ENCODE measurements around the gene HCFC1R1.
A peak's percentile ranks its signal among the peaks of the same experiment; 100 is the strongest.

The HCFC1R1 gene

DNA sequence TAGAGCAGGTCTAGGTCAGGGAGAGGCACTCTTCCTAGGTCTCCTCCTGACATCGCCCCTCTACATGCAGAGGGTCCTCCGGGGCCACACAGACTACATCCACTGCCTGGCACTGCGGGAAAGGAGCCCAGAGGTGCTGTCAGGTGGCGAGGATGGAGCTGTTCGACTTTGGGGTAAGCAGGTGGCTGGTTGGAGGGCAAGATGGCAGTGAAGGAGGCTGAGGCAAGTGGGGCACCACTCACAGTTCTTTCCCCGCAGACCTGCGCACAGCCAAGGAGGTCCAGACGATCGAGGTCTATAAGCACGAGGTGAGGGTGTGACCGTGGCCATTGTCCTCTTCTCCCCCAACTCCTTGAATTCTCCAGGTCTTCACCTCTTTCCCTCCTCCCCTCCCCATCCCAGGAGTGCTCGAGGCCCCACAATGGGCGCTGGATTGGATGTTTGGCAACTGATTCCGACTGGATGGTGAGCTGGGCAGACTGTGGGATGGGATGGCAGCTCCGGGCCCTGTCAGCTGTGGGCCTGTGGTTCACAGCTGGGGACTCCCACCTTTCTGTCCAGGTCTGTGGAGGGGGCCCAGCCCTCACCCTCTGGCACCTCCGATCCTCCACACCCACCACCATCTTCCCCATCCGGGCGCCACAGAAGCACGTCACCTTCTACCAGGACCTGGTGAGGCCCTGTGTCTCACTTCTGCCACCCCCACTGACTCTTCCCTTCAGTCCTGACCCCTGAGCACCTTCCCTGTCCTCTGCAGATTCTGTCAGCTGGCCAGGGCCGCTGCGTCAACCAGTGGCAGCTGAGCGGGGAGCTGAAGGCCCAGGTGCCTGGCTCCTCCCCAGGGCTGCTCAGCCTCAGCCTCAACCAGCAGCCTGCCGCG, 3.1 kb upstream of the HCFC1R1 start:
- TF ChIP-seq CTCF (conservative IDR thresholded peaks at IDR 0.05) = no peak

GRCh38 chr16:3026003-3026378, 2.2 kb upstream of the HCFC1R1 start:
- no peak overlapping the region for H3K27ac ChIP-seq
- TF ChIP-seq CTCF (conservative IDR thresholded peaks at IDR 0.05) = no peak

More for the DNA sequence above, 3.1 kb upstream of the HCFC1R1 start:
- H3K27ac ChIP-seq = no peak overlapping the region

DNA sequence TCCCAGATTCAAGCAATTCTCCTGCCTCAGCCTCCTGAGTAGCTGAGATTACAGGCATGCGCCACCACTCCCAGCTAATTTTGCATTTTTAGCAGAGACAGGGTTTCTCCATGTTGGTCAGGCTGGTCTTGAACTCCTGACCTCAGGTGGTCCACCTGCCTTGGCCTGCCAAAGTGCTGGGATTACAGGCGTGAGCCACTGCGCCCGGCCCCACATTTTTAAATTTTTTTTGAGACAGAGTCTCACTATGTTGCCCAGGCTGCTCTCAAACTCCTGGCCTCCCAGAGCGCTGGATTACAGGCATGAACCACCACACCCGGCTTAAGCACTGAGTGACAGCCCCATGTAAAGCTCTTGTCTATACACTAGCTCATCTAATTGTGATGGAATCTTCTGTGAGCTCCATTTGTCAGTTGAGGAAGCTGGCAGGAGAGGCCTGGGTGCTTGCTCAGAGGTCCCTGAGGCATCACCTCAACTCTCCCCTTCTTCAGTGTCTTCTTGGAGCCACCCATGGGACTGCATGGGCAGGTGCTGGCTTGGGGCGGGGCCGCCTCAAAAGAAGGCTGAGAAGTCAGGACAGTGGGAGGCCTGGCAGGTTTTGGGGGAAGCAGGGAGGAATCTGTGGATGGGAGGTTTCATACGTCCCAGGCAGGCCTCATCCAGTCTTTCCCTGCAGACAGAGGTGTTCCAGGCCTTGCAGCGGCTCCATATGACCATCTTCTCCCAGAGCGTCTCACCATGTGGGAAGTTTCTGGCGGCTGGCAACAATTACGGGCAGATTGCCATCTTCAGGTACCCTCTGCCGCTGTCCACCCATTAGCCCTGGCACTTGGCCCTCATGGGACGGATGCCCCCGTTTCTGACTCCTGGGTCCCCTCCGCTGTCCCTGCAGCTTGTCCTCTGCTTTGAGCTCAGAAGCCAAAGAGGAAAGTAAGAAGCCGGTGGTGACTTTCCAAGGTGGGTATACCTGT, 1.6 kb upstream of the HCFC1R1 start:
- TF ChIP-seq CTCF (conservative IDR thresholded peaks at IDR 0.05) = no peak
- no peak overlapping the region for H3K27ac ChIP-seq

- no peak for TF ChIP-seq CTCF (conservative IDR thresholded peaks at IDR 0.05)
- H3K27ac ChIP-seq = peak overlapping the region; percentile 79
Observed at GRCh38 chr16:3023415-3023668, 400 bp downstream of the HCFC1R1 start.

DNA sequence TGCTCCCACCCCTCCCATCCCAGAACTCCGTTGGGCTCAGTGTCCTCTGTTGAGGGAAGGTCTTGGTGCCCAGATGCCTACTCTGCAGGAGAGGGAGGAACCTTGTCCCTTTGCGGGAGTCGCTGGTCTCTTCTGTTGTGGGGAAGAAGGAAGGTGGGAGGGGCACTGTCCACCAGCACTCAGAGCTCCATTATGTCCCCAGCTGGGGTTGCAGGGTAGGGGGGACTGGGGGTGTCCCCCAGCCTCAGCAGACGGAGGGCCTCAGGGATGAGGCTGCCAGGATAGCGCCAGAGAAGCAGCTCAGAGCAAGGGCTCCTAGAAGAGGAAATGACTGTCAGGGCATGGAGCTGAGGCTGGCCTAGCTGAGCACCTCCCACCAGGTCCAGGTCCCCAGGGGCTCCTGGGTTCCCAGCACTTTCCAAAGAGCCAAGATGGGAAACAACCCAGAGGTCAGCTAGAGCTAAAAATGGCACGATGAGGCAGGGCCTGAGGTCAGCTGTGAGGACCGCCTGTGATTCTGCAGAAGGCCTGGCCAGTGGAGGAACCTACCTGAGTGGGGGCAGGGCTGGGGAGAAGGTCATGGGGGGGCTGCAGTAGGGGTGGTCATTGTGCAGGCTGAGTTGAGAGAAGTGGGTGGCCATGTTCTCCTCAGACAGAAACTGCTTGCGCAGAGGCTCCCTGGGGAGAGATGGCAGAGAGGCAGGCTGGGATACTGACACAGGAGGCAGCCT, 893 bp downstream of the HCFC1R1 start:
- TF ChIP-seq CTCF (conservative IDR thresholded peaks at IDR 0.05) = no peak
- H3K27ac ChIP-seq = peak overlapping the region; percentile 79; the same call in 1 of the 2 replicates

DNA sequence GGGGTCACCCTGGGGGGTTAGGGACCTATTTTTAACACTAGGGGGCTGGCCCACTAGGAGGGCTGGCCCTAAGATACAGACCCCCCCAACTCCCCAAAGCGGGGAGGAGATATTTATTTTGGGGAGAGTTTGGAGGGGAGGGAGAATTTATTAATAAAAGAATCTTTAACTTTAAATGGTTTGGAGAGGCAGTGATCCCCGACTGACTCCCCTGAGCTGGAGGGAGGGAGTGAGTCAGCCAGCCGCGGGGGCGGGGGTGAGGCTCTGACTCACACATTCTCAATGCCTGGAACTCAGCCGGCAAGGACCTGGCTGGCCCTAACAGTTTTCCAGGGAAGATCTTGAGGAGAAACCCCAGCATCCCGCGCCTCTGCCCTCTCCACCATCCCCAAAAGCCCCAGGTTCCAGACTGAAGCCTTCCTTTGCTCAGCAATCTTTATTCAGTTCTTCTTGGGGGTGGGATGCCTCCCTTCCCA, 1.5 kb downstream of the HCFC1R1 start:
- no peak for TF ChIP-seq CTCF (conservative IDR thresholded peaks at IDR 0.05)
- no peak overlapping the region for H3K27ac ChIP-seq

All from VCaP (cell line).